DMS153 treated with DMSO at 0.1 percent for 48 hours (cell line): Measurements from ENCODE around the gene KLHL25.
"Not testable (repeated sequence)": the region's sequence is repeated elsewhere in the genome, so short reads cannot be mapped to it uniquely, and the experiment has no call there.

Experiments
- DNase-seq: peaks from one replicate; lab custom pipeline; 2025; ENCODE audit not compliant: unreplicated experiment; lab: John Stamatoyannopoulos, UW

The KLHL25 gene

DNA sequence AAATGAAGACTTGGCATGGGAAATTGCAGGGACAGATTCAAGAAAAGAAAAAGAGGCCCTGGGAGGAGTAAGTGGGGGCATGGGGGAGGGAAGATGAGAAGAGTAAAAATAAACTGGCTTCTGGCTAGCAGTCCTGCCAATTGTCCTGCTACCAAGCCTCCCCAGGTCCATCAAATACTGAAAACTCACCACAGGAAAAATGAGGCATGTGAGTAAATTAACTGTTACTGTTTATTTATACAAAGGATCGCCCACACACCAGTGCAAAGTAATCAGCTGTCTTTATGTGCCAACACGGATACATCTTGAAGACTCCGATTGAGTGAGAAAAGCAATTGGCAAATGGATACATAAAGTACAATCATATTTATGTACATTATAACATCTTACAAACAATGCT, 10.7 kb upstream of the KLHL25 start:
- no peak for DNase-seq

DNA sequence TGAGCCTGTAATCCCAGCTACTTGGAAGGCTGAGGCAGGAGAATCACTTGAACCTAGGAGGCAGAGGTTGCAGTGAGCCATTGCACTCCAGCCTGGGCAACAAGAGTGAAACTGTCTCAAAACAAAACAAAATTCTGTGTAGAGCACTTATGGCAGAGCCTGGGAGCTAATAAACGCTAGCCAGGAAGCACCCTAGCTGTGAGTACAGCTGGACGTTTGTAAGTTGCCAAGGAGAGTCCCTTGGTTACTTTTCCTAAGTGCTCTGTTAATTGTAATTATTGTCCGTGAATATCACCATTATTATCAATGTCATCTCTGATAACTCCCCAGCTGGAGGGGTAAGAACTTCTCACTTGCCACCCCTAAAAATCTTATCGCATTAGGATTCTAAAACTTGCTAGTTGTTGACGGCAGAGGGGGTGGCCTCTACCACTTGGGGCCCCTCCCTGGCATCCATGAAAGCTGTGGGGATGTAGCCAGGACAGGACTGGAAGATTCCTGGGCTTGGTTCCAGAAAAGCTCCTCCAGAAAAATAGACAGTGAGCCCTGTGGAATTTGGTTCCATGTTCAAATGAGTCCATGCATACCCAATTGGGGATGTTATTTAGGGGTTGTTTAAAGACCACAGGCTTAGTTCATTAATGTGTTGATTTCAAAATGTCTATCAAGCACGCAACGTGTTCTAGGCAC, 9.9 kb upstream of the KLHL25 start:
- no peak for DNase-seq

DNA sequence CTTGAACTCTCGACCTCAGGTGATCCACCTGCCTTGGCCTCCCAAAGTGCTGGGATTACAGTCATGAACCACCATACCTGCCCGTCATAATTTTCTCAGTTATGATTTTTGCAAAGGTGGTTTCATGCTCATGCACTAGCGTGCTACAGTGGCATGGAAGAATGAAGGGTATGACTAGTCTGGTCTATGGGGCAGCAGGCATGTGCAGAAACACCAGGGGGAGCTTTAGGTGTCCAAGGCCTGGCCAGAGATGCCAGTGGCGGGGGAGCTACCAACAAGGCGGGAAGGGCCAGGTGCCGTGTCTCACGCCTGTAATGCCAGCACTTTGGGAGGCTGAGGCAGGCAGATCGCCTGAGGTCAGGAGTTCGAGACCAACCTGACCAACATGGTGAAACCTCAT, 7.9 kb upstream of the KLHL25 start:
- DNase-seq = not testable (repeated sequence)

DNA sequence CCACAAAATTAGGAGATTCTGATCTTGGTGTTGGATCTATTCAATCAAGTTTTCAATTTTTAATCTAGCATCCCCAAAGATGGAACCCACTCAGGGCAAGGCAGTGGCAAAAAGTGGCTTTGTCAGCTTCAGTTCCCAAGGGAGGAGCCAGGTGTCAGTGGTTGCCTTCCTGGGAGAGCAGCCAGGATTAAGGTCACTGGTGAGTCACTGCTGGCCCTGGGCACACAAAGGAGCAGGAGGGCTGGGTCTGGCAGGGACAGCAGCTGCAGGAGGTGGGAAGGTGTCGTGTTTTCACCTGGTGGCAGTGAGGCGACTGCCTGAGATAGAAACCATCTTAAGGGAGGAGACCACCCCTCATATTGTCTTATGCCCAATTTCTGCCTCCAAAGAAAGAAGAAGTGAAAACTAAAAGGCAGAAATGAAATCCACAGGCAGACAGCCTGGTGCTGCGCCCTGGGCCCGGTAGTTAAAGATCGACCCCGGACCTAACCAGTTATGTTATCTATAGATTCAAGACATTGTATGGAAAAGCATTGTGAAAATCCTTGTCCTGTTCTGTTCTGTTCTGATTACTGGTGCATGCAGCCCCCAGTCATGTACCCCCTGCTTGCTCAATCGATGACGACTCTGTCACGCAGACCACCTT, 5.9 kb upstream of the KLHL25 start:
- DNase-seq = peak; percentile 87

DNA sequence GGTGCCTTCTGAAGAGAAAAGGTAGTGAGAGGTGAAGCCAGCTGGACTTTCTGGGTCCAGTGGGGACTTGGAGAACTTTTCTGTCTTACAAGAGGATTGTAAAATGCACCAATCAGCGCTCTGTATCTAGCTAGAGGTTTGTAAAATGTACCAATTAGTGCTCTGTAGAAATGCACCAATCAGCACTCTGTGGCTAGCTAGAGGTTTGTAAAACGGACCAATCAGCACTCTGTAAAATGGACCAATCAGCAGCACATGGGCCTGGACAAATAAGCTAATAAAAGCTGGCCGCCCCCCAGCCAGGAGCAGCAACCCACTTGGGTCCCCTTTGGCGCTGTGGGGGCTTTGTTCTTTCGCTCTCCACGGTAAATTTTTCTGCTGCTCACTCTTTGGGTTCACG, 1.6 kb upstream of the KLHL25 start:
- DNase-seq = not testable (repeated sequence)

DNA sequence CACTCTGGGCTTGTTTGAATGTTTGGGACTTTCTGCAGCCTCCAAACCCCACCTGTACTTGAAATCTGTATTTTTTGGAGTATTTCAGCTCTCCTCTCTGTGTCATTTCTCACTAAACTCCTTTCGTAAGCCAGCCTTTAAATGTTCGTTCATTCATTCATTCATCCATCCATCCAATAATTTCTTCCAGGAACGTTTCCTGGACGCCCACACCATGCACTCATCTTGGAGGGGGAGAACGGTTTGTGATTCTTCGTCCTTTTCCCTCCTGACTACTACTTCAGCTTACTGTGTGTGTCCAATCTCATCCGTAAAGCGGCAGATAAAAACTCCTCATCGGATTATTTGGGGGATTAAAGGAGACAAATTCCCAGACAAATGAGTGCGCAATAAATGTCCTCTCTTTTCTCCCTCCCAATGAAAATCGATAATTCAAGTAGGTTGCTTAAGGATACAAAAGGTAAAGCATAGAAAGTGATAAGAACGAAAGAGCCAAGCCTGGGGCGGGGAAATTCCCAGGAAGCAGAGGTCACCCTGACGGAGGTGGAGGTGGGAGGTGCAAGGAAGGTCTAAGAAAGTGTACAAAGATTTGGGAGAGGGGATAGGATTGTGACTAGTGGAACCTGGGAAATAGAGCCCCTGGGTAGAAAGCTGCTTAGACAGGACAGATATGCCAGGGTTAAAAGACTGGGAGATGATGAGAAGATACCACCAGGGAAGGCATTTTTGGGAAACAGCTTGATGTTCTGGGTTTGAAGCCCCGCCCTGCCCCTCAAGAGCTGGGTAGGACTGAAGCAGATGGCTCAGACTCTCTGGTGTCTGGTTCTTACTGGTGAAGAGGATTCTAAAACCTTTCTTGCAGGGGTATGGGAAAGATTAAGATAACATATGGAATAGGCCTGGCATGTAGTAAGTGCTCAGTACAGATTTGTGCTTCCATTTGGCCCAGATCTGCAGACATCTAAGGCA, 896 bp upstream of the KLHL25 start:
- DNase-seq = no peak

DNA sequence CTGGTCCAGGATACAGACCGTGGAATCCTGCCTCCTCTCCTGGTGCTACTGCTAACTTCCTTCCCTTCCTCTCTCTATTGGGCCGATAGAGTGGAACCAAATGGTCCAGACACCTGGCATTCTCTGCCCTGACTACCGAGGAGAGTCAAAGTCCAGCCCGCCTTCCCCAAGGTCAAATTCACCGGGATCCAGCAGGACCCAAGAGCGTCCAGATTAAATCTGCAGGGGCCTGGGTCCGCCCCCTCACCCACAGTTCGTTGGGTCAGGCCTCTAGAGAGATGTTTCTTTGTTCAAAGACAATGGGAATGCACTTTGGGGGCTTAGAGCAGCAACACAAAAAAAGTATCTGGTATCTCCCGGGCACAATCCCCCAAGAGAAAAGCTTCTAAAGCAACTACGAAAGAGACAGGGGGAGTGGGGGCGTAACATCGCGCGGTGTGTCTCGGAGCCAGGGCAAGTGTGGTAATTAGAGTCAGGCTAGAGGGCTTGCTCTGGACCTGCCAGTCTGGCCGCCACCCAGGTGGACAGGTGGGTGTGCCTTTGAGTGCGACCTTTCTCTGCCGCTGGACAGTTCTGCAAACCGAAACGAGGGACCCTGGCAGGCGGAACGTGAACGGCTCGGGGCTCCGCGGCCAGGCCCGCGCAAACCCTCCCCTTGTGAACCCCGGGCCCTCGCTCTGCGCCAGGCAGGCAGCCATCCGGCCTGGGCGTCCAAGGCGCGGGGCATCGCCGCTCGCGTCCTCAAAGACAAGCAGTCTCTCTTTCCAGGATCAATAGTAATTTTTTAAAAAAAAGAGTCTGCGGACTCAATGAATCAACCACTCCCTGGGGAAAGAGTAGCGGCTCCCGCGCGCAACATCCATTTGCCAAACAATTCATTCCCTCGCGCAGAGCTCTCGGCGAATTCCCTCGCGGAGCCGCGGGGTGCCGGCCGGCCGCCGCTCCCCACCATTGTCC, 806 bp downstream of the KLHL25 start:
- DNase-seq = no peak

DNA sequence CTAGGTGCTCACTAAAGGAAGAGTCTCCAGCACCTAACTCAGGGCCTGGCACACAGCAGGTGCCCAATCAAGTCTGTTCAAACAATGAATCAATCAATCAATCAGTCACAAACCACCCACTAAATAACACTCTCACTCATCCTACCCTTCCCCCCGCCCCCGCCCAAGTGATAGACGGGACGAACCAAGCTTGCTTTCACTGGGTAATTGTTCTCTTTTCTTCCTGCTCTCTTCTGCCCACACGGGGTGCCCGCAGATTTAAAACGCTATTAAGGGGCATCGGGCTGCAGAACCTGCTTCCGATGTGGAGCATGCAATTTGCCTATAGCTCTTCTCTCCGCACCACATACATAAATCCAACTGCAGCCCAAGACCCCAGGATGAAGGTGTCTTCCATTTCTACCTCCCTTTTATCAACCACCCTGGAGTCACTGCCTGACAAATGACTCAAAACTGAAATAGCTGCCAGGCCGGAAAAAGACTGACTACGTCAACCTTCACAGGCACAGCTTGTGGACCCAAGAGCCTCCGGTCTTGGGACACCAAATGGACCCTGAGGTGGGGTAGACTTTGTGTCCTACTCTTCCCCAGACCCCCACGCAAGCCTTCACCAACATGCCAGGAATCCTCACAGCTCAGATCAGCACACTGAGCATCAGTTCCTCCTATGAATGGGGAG, 1.7 kb downstream of the KLHL25 start:
- no peak for DNase-seq

DNA sequence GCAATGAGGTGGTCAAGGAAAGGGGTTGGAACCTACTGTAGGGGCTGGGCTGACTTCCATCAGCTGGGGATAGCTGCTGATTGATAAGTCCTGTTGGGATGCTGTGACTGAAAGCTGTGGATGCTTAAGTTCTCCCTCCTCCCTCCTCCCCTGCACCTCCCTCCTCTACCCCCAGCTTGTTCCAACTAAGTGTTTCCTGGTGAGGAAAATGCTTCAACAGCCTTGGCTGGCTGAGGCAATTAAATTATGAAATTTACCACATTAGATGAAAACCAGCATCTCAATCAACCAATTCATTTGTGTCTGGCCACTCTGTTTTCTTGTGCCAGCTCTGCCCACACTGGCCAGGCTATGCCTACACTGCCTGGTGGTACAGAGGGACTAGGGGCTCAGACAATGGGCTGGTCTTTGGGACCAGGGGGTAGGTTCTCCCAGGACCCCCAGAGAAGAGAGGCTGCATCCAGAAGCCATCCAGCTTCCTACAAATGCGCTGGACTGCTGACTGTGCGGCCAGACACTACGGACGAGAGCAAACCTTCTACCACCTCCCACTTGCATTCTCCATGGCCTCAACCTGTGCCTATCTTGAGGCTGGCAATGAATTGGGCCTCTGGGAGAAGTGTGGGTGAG, 2.5 kb downstream of the KLHL25 start:
- no peak for DNase-seq

DNA sequence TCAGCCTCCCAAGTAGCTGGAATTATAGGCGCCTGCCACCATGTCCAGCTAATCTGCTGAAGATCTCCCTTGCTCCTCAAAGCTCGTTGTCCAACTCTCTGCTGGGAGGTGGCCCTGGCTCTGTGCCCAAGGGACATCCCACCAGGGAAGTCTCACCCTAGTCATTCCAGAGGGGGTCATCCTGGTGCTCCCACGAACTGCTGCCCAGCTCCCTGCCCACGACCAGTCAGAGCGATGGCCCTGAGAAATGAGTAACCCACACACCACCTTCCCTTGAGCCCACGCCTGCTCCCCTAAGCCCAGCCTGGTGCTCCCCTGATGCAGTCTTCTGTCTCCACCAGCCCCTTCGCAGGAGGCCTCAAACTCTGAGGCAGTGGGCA, 5.2 kb downstream of the KLHL25 start:
- DNase-seq = no peak

DNA sequence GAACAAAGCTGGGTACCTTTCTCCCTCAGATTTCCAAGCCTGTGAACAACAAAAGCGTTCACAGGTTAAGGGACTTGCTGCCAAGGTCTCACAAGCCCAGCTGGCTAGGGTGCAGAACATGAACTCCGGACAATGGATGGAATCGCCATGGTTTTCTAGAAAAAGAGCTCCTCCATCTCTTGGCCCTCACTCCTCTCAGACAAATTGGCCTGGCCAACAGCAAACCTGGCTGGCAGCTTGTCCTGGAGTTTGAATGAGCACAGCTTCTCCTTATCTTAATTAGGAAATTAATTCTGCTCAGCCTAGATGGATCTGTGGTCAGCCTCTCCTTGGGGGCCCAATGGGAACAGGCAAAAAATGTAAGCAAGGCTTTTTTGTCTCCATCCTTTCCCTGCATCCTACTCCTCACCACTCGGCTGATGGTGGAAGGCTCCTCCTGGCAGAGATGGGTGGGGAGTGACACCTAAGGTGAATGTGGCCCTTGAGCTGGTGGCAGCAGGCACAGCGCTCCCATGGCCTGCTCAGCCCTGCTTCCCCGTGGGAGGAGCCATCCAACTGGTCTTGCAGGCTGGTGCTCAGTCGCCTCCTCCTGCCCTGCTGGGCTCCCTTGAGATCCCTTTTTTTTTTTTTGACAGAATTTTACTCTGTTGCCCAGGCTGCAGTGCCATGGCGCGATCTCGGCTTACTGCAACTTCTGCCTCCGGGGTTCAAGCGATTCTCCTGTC, 5.8 kb downstream of the KLHL25 start:
- DNase-seq = no peak

DNA sequence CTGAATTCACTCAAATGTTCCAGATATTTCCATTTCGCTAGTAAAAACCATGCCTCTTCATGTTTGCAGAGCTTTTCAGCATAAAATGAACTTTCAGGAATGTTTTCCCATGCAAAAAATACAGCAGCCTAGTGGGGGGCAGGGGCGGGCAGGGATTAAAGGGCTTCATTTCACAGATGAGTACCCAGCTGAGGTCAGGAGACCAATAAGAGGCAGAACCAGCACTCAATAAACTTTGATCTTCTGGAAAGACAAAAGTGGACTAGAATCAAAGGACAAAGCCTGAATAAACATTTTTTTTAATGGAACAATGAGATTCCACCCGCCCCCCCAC, 8.0 kb downstream of the KLHL25 start:
- DNase-seq = no peak

DNA sequence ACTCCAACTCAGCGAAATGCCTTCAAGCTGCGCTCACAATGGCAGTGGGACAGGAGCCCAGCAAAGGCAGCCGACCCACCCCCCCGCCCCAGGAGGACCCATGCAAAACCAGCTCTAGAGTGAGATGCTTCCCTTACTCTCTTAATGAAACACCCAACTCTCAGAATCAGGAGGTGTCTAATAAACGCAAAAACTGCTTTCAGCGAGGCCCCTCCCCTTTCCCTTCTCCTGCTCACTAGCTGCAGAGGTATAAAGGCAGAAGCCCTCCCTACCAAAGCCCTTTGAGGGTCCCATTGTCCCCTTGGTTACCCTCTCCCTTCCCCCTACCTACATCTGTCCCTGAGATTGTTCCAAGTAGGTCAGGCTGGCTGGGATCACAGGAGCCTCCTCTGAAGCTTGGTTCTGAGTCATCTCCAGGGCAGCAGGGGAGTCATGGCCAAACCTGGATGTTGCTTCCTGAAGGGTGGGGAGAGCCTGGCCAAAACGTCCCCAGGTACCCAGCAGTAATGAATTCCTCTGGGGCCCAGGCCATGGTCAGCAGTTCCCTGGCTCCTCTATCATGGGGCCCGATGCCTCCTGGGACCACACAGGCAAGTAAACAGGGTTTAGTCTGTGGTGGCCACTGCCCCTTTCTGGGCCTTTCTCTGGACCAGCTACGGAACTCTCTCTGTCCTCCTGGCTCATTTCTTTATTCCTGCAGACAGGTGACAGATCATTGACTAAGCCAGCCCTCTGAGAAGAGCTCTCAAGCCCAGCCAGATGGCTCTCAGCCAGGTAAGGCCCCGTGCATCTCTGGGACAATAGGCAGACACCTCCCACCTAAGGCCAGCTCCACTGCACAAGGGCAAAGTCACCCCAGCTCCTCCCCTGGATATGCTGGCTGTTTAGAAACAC, 8.6 kb downstream of the KLHL25 start:
- peak; percentile 41 for DNase-seq

DNA sequence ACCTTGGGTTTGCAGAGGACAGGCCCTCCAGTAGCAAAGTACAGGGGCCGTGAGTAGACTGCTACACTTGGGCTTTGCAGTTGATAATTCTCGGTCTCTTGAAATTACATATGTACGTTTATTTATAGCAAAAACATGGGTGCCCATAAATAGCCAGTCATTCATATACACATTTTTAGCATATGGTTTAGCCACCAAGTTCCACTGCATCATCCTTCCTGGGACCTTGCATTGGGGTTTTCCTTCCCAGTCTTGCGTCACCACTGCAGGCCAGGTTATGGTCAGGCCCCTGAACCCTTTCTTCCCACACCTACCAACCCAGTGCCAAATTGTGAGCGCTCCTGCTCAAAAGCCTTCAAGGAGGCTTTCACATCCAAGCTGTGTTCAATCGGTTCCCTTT, 12.7 kb downstream of the KLHL25 start:
- DNase-seq = no peak

DNA sequence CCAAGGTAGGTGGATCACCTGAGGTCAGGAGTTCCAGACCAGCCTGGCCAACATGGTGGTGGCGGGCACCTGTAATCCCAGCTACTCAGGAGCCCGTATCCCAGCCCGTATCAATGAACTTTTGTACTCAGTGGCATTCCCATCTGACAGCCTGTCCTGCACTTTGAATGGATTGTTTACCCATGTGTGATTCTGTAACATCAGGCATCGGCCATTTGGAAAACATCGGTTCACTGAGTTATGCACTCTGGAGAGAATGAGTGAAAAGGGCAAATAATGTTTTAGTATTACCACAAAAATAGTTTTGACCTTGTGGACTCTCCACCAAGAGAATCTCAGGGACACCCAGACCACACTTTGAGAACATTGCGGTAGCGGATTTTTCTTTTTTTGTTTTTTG, 13.6 kb downstream of the KLHL25 start:
- no peak for DNase-seq

DNA sequence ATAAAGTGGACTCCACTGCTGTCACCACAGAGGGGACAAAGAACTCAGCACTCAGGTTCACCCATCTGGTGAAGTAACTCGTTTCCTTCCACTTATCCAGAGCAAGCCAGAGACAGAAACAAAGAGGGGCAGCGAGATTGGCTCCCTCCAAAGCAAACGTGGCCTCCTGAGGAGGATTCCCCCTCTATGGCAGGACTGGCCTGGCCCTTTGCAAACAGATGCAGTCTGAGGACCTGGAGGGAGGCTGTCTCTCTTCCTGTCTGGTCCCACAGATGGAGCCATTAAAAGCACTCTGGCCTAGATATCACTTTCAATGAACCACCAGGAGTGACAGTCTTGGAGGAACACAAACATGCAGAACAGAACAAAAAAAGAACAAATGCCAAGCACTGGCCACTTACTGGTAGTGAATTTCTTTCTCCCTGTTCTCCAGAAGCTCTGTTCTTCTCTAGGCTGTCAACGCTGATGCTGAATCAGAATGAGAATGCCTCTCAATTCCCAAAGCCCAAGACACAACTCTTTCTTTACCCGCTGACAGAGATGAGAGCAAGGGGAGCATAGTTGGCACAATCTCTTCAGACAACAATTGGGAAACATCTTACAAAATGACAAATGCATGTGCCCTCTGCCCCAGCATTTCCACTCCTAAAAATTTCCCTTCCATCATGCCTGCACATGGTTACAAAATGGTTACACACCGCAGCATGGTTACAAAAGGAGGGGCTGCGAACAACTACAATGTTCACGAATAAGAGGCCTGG, 14.3 kb downstream of the KLHL25 start:
- no peak for DNase-seq

DNA sequence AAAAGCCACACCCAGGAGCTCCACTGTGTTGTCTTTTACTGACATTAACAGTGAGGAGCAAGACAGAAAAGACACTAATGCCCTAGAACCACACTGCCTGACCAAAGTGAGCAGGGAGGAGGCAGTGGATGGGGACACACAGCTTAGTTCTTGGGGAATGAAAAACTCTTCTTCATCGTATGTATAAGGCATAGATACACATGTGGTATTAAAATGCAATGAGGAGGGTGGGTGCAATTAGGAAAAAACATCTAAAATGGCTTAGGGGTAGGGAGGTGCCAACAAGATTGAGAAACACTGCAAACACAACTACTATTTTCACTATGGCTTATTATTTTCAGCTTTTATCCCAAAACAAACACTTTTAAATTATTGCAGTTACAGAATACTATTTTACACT, 15.5 kb downstream of the KLHL25 start:
- DNase-seq = no peak
